Breast epithelium (tissue), 4 donors: ENCODE data around the gene RIMBP2. TPM values are rescaled to one million over a fixed set of nuclear protein-coding genes. Genes with fewer than 3 reads are reported as not detected.

Source experiments
- DNase-seq, 2 donors: peaks; one replicate each; pipeline ENCODE4 v3.0.0-alpha.2; 2019; ENCODE audit warnings: low spot score in 2 of 2
- H3K27ac ChIP-seq, 2 donors: fragments of 200-600 bp; sonication (generic) in 1 of 2; one replicate each; pipeline ENCODE4 v1.5.1; 2016 to 2019; ENCODE audit warnings: mild to moderate bottlenecking in 1 of 2
- H3K27me3 ChIP-seq, 2 donors: fragments of 200-600 bp; sonication (generic) in 1 of 2; one replicate each; pipeline versions ENCODE4 v1.5.1 to v1.6.0; 2017 to 2019; ENCODE audit warnings: control low read depth in 1 of 2, mild to moderate bottlenecking in 1 of 2
- H3K36me3 ChIP-seq: fragments of 200-600 bp; one replicate; pipeline ENCODE4 v1.5.1; 2019
- H3K4me1 ChIP-seq, 2 donors: fragments of 200-600 bp; sonication (generic); one replicate each; pipeline ENCODE4 v1.5.1; 2016 to 2019; ENCODE audit warnings: control low read depth in 1 of 2
- H3K4me3 ChIP-seq, 3 donors: fragments of 200-600 bp; sonication (generic); 1 replicate in 2 of 3; 2 replicates in 1 of 3; pipeline ENCODE4 v1.5.1; 2016 to 2019; ENCODE audit warnings: mild to moderate bottlenecking in 3 of 3, moderate library complexity in 2 of 3
- H3K9me3 ChIP-seq, 2 donors: fragments of 200-600 bp; sonication (generic) in 1 of 2; one replicate each; pipeline ENCODE4 v1.5.1; 2016 to 2019; ENCODE audit warnings: control low read depth in 1 of 2
- CTCF ChIP-seq, 3 donors: fragments of 450-650 bp; IDR thresholded peaks; one replicate each; pipeline ENCODE4 v1.5.1; 2016 to 2017; ENCODE audit warnings: antibody characterized with exemption in 3 of 3, mild to moderate bottlenecking in 3 of 3, moderate library complexity in 3 of 3
- POLR2A ChIP-seq: fragments of 450-650 bp; IDR thresholded peaks from one replicate; pipeline ENCODE4 v1.6.1; 2016; ENCODE audit warnings: antibody characterized with exemption, mild to moderate bottlenecking, moderate library complexity
- POLR2AphosphoS5 ChIP-seq, 3 donors: sonication (generic); formaldehyde crosslinking; IDR thresholded peaks; one replicate each; pipeline ENCODE4 v1.6.1; 2017; ENCODE audit warnings: antibody characterized with exemption in 3 of 3
- intact Hi-C: fragments of 100-400 bp; cut with DNase I; formaldehyde crosslinking; loops from one replicate; pipeline ENCODE4 v1.15.1; 2023; ENCODE audit warnings: low total_unique reads
- total RNA-seq, 3 donors: library from RNA; depleted of rRNA; stranded (reverse); fragments of >200 nt; gene quantifications; one replicate each; pipeline ENCODE4 v1.1.0, GENCODE V29; 2016

RIMBP2 gene
- total RNA-seq, 3 donors from 2014 or later: under 0.01 to 0.59 (median under 0.01) TPM

GRCh38 chr12:130672089-130672820 lies 43.8 kb downstream of the RIMBP2 start:
- DNase-seq: no peak
- Histone ChIP-seq H3K4me3 (no peak overlapping the region), H3K9me3 (peaks cover 9 to 27% of the 10 kb centered on the region in 2 donors), H3K4me1 (no peaks in the 10 kb centered on the region), H3K36me3 (no peaks in the 10 kb centered on the region), H3K27me3 (no peaks in the 10 kb centered on the region), H3K27ac (no peak overlapping the region)
- no peak for TF ChIP-seq CTCF (IDR thresholded peaks at IDR 0.05)
- intact Hi-C loops: loop anchor here (10.0 kb wide), 1 partner anchor 1587 kb away; no protein-coding TSS in a partner anchor

- H3K27ac ChIP-seq: no peak overlapping the region
- intact Hi-C loops: loop anchor here (10.0 kb wide), 1 partner anchor 1587 kb away; no protein-coding TSS in a partner anchor
- TF ChIP-seq POLR2A (no peak), POLR2AphosphoS5 (IDR thresholded peaks at IDR 0.05) (no peak), CTCF (IDR thresholded peaks at IDR 0.05) (no peak)
Measured at GRCh38 chr12:130671556-130671955, 44.5 kb downstream of the RIMBP2 start.

GRCh38 chr12:130669797-130670196 lies 46.3 kb downstream of the RIMBP2 start:
- Histone ChIP-seq H3K27ac (no peak overlapping the region), H3K36me3 (no peaks in the 10 kb centered on the region), H3K9me3 (peaks cover 9 to 23% of the 10 kb centered on the region in 2 donors), H3K4me3 (no peak overlapping the region), H3K4me1 (no peaks in the 10 kb centered on the region), H3K27me3 (no peaks in the 10 kb centered on the region)
- TF ChIP-seq POLR2AphosphoS5 (IDR thresholded peaks at IDR 0.05) (no peak), CTCF (IDR thresholded peaks at IDR 0.05) (no peak), POLR2A (no peak)
- DNase-seq: no peak
- intact Hi-C loops: loop anchor here (10.0 kb wide), 1 partner anchor 1585 kb away; no protein-coding TSS in a partner anchor

More at GRCh38 chr12:130671556-130671955, 44.5 kb downstream of the RIMBP2 start:
- Histone ChIP-seq H3K4me1 (no peaks in the 10 kb centered on the region), H3K4me3 (no peak overlapping the region), H3K36me3 (no peaks in the 10 kb centered on the region), H3K9me3 (peaks cover 9 to 21% of the 10 kb centered on the region in 2 donors), H3K27me3 (no peaks in the 10 kb centered on the region)
- DNase-seq: no peak

GRCh38 chr12:130669205-130669557 lies 46.9 kb downstream of the RIMBP2 start:
- intact Hi-C loops: no loop called here
- TF ChIP-seq POLR2AphosphoS5 (IDR thresholded peaks at IDR 0.05): no peak
- no peak for TF ChIP-seq POLR2A
- TF ChIP-seq CTCF (IDR thresholded peaks at IDR 0.05): no peak
- no peaks in the 10 kb centered on the region for H3K4me1 ChIP-seq
- no peak overlapping the region for H3K27ac ChIP-seq
- DNase-seq: no peak
- H3K36me3 ChIP-seq: no peaks in the 10 kb centered on the region
- no peaks in the 10 kb centered on the region for H3K27me3 ChIP-seq
- peaks cover 9 to 24% of the 10 kb centered on the region in 2 donors for H3K9me3 ChIP-seq
- H3K4me3 ChIP-seq: no peak overlapping the region

GRCh38 chr12:130668286-130669204 lies 47.6 kb downstream of the RIMBP2 start:
- intact Hi-C loops: no loop called here
- Histone ChIP-seq H3K27me3 (no peaks in the 10 kb centered on the region), H3K9me3 (peaks cover 9 to 24% of the 10 kb centered on the region in 2 donors), H3K4me3 (no peak overlapping the region), H3K27ac (no peak overlapping the region), H3K4me1 (no peaks in the 10 kb centered on the region), H3K36me3 (no peaks in the 10 kb centered on the region)
- no peak for DNase-seq
- TF ChIP-seq POLR2A (no peak), CTCF (IDR thresholded peaks at IDR 0.05) (no peak), POLR2AphosphoS5 (IDR thresholded peaks at IDR 0.05) (no peak)
